Neutrophil (primary cell): ENCODE measurements around the gene FYN.

ENCODE experiments used
- H3K27ac ChIP-seq: fragments of 200-600 bp; sonication (generic); 2 replicates; pipeline ENCODE4 v1.5.1; 2016; ENCODE audit warnings: mild to moderate bottlenecking, moderate library complexity
- H3K27me3 ChIP-seq: fragments of 200-600 bp; sonication (generic); 2 replicates; pipeline ENCODE4 v1.6.0; 2016; ENCODE audit warnings: mild to moderate bottlenecking
- H3K36me3 ChIP-seq: fragments of 200-600 bp; sonication (generic); 2 replicates; pipeline ENCODE4 v1.5.1; 2017
- H3K4me1 ChIP-seq, 2 experiments: fragments of 200-600 bp in 1 of 2; sonication (generic) in 1 of 2; 1 replicate in 1 of 2; 2 replicates in 1 of 2; pipeline versions ENCODE4 v1.5.1 to v1.6.1; 2013 to 2016; ENCODE audit warnings: low read depth in 1 of 2, low read length in 1 of 2, mild to moderate bottlenecking in 1 of 2, moderate library complexity in 1 of 2; ENCODE audit not compliant: control insufficient read depth in 1 of 2, insufficient read depth in 1 of 2
- H3K4me3 ChIP-seq, 2 experiments: fragments of 200-600 bp in 1 of 2; sonication (generic) in 1 of 2; 1 replicate in 1 of 2; 2 replicates in 1 of 2; pipeline ENCODE4 v1.5.1; 2013 to 2016; ENCODE audit warnings: low read depth in 1 of 2, low read length in 1 of 2, mild to moderate bottlenecking in 1 of 2, moderate library complexity in 1 of 2
- H3K9me3 ChIP-seq: fragments of 200-600 bp; sonication (generic); 2 replicates; pipeline ENCODE4 v1.5.1; 2016
- TF ChIP-seq, protein P1 (sequence below): fragments of 200-600 bp; sonication (generic); IDR thresholded peaks from 2 replicates; pipeline ENCODE4 v1.5.1; 2016; ENCODE audit warnings: antibody characterized with exemption

The FYN gene

DNA sequence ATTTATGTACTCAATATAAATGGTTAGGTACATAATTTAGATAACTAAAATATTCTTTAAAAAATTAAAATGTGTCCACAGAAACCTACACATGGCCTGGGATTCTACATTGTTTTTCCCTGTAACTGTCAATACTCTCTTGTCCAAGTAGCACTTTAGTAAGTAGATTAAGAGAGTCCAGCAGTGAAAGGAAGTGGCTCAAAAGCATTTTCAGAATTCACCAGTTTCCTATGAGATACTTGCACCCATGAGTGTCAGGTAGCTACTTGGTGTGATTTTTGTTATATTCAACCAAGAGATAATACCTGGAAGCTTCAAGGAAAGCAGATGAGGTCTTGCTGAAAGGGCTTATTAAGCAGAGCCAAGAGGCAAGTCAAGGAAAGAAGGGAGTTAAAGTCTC lies 126.3 kb downstream of the FYN start:
- TF ChIP-seq, protein P1, sequence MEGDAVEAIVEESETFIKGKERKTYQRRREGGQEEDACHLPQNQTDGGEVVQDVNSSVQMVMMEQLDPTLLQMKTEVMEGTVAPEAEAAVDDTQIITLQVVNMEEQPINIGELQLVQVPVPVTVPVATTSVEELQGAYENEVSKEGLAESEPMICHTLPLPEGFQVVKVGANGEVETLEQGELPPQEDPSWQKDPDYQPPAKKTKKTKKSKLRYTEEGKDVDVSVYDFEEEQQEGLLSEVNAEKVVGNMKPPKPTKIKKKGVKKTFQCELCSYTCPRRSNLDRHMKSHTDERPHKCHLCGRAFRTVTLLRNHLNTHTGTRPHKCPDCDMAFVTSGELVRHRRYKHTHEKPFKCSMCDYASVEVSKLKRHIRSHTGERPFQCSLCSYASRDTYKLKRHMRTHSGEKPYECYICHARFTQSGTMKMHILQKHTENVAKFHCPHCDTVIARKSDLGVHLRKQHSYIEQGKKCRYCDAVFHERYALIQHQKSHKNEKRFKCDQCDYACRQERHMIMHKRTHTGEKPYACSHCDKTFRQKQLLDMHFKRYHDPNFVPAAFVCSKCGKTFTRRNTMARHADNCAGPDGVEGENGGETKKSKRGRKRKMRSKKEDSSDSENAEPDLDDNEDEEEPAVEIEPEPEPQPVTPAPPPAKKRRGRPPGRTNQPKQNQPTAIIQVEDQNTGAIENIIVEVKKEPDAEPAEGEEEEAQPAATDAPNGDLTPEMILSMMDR: no peak
- Histone ChIP-seq H3K27ac (no peak overlapping the region), H3K27me3 (no peaks in the 10 kb centered on the region), H3K36me3 (no peaks in the 10 kb centered on the region), H3K4me1 (peaks cover 0 to 3% of the 10 kb centered on the region in 2 experiments), H3K9me3 (no peaks in the 10 kb centered on the region), H3K4me3 (no peak overlapping the region)

DNA sequence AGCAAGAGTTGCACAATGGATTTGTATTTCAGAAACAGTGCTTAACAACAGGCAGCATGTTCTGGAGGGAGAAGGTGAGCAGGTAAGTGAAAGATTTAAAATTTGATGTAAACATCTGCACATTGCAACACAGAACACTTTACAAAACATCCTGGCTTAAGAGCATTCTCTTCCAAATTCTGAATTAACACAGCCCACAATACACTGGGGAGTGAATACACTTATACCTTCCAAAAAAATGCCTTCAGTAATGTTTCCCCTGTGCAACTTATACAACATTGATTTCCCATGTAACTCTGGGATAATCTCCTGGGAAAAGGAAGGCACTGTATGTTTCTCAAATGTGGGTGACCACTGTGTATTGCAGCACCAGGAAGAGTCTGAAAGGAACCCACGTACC lies 127.6 kb downstream of the FYN start:
- Histone ChIP-seq H3K4me1 (no peaks in the 10 kb centered on the region), H3K27ac (no peak overlapping the region), H3K36me3 (no peaks in the 10 kb centered on the region), H3K9me3 (no peaks in the 10 kb centered on the region), H3K4me3 (no peak overlapping the region), H3K27me3 (no peaks in the 10 kb centered on the region)
- TF ChIP-seq, protein P1: no peak

DNA sequence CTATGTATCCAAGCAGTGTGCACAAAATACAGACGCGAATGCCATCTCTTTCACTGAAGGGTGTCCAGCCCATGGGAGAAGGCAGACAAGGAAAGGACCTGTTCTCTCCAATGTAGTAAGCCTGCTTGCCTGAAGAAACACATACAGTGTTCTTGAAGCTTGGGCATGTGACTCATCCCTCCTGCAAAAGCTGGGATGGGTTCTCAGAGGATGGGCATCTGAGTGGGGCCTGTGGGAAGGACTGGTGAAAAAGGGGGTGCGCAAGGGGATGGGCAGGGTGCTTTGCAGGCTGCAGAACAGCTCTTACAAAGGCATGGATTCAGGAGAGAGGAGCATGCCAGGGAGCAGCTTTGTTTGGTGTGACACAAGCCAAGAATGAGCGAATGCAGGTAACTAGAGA lies 128.1 kb downstream of the FYN start:
- TF ChIP-seq, protein P1: no peak
- H3K36me3 ChIP-seq: no peaks in the 10 kb centered on the region
- H3K4me1 ChIP-seq: no peaks in the 10 kb centered on the region
- no peaks in the 10 kb centered on the region for H3K27me3 ChIP-seq
- H3K4me3 ChIP-seq: no peak overlapping the region
- no peaks in the 10 kb centered on the region for H3K9me3 ChIP-seq
- H3K27ac ChIP-seq: no peak overlapping the region

DNA sequence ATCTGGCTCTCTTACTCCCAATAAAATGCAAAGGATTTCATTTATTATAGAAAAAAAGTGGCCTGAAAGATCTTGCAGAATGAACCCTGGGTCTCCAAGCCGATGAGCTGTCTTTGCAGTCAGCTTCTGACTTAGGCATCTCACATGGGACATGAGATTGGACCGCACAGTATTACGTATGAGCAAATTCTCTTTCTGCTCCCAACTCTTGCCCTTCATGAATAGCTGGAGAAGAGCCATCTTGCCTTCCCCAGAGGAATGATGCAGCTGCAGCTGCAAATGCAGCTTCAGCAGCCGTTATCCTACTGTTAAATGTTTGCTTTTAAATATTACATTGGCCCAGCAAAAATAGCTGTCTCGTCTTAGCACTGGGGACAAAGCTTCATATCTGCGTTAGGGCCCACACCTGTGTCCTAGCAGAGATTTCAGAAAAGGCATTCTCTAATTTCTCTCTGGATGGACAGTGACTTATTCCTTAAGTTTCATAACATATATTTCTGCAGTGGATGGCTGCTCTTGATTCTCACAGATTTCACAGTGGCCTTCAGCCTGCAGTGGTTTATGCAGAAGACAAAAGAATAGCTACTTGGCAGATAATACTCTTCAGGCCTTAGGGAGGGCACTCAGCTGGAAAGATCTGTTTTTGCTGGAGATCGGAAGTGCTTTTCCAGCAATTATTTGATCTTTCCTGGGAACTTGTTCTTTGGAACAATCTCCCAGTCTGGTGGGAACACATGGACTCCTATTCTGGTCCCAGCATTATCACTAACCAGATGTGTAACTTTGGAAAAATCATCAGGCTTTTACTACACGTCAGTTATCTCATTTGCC lies 129.2 kb downstream of the FYN start:
- Histone ChIP-seq H3K9me3 (no peaks in the 10 kb centered on the region), H3K4me1 (no peaks in the 10 kb centered on the region), H3K36me3 (no peaks in the 10 kb centered on the region), H3K27ac (no peak overlapping the region), H3K4me3 (no peak overlapping the region), H3K27me3 (no peaks in the 10 kb centered on the region)
- TF ChIP-seq, protein P1: no peak

DNA sequence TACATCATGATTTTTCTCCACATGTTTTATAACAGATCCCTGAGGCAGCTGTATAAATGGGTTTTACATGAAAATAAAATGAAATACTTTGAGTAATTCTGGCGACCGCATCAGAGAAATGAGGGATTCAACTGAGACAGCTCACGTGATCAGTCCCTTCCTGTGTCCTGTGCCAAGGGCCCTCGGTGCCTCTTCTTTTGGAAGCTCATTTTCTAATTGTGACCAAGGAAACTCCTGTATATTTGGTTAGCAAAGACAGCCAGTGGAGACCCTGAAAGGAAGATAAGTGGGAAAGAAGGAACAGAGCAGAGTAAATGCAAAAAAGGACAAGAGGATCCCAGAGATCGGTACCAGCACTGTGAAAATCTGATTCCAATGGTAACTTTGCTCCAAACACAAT lies 129.9 kb downstream of the FYN start:
- no peak overlapping the region for H3K4me3 ChIP-seq
- TF ChIP-seq, protein P1: no peak
- H3K4me1 ChIP-seq: no peaks in the 10 kb centered on the region
- no peaks in the 10 kb centered on the region for H3K27me3 ChIP-seq
- no peaks in the 10 kb centered on the region for H3K9me3 ChIP-seq
- no peak overlapping the region for H3K27ac ChIP-seq
- H3K36me3 ChIP-seq: no peaks in the 10 kb centered on the region
